A549 (cell line): ENCODE data around the gene MTO1. TPM values are rescaled to one million over a fixed set of nuclear protein-coding genes. Genes with fewer than 3 reads are reported as not detected.
A peak's percentile ranks its signal among the peaks of the same experiment; 100 is the strongest.

ENCODE experiments used
- BHLHE40 ChIP-seq: IDR thresholded peaks from 2 replicates; pipeline ENCODE4 v1.6.1; 2012; ENCODE audit warnings: low read depth, low read length, inconsistent platforms
- CBX2 ChIP-seq: fragments of 200-600 bp; sonication (generic); IDR thresholded peaks from 2 replicates; pipeline ENCODE4 v1.6.1; 2016; ENCODE audit warnings: low read depth, mild to moderate bottlenecking, borderline replicate concordance
- CHD2 ChIP-seq: fragments of 150-350 bp; IDR thresholded peaks from 2 replicates; pipeline ENCODE4 v1.6.1; 2014; ENCODE audit warnings: low read length; ENCODE audit not compliant: partially characterized antibody
- CHD4 ChIP-seq: fragments of 200-600 bp; sonication (generic); IDR thresholded peaks from 2 replicates; pipeline ENCODE4 v1.6.1; 2016; ENCODE audit warnings: antibody characterized with exemption, mild to moderate bottlenecking, borderline replicate concordance
- EHMT2 ChIP-seq: fragments of 200-600 bp; sonication (generic); IDR thresholded peaks from 2 replicates; pipeline ENCODE4 v1.6.1; 2016; ENCODE audit warnings: antibody characterized with exemption, low read depth, mild to moderate bottlenecking, moderate library complexity
- EP300 ChIP-seq, 2 experiments: fragments of >200 bp; sonication (Bioruptor Twin); formaldehyde crosslinking; IDR thresholded peaks; 2 replicates in 1 of 2; 3 replicates in 1 of 2; pipeline ENCODE4 v1.6.1; 2016 to 2017
- FOXS1 ChIP-seq: fragments of 250-450 bp; sonication (Bioruptor Pico); IDR thresholded peaks from 2 replicates; pipeline ENCODE4 v1.5.0; 2020; ENCODE audit warnings: mild to moderate bottlenecking, moderate library complexity
- HOXA7 ChIP-seq: fragments of 250-450 bp; sonication (Bioruptor Pico); IDR thresholded peaks from 2 replicates; pipeline ENCODE4 v1.5.0; 2020; ENCODE audit warnings: mild to moderate bottlenecking, moderate library complexity
- HOXB13 ChIP-seq: fragments of 250-450 bp; sonication (Bioruptor Pico); IDR thresholded peaks from 2 replicates; pipeline ENCODE4 v1.5.0; 2020; ENCODE audit warnings: low read depth, mild to moderate bottlenecking, moderate library complexity
- JUN ChIP-seq, 2 experiments: fragments of >200 bp; sonication (Bioruptor Twin); formaldehyde crosslinking; IDR thresholded peaks; 2 replicates in 1 of 2; 3 replicates in 1 of 2; pipeline ENCODE4 v1.6.1; 2016 to 2017
- KDM1A ChIP-seq: fragments of 200-600 bp; sonication (generic); IDR thresholded peaks from 2 replicates; pipeline ENCODE4 v1.6.1; 2016; ENCODE audit warnings: low read depth, mild to moderate bottlenecking
- MAX ChIP-seq: IDR thresholded peaks from 2 replicates; pipeline ENCODE4 v1.6.1; 2012
- POLR2A ChIP-seq: IDR thresholded peaks from 2 replicates; pipeline ENCODE4 v1.6.1; 2012; ENCODE audit warnings: mild to moderate bottlenecking, low read length
- RARB ChIP-seq: fragments of 250-450 bp; sonication (Bioruptor Pico); IDR thresholded peaks from 2 replicates; pipeline ENCODE4 v1.8.0; 2021; ENCODE audit warnings: mild to moderate bottlenecking, moderate library complexity
- USF2 ChIP-seq: fragments of 450-650 bp; IDR thresholded peaks from 2 replicates; pipeline ENCODE4 v1.6.1; 2014; ENCODE audit warnings: antibody characterized with exemption
- ZC3H11A ChIP-seq: fragments of 450-650 bp; IDR thresholded peaks from 2 replicates; pipeline ENCODE4 v1.6.1; 2014; ENCODE audit warnings: antibody characterized with exemption, mild to moderate bottlenecking
- polyA plus RNA-seq, 4 experiments: library from polyadenylated mRNA; depleted of rRNA in 3 of 4; stranded (reverse); fragments of >200 nt; fragmentation: RNase III in 1 of 4; extraction: RNeasy Plus Mini Kit Qiagen cat#74134 plus additional on column Dnase treatment in 1 of 4; gene quantifications; 2 replicates in 3 of 4; 3 replicates in 1 of 4; pipeline ENCODE4 v1.2.3, GENCODE V29; 2011 to 2017
- TF ChIP-seq, protein P1 (sequence below): fragments of 250-450 bp; sonication (Bioruptor Pico); IDR thresholded peaks from 2 replicates; pipeline ENCODE4 v1.5.0; 2020; ENCODE audit warnings: low read depth, mild to moderate bottlenecking, moderate library complexity
- TF ChIP-seq, protein P2 (sequence below): fragments of >200 bp; sonication (Bioruptor Twin); formaldehyde crosslinking; IDR thresholded peaks from 3 replicates; pipeline ENCODE4 v1.6.1; 2016
- TF ChIP-seq, protein P3 (sequence below): fragments of >200 bp; sonication (Bioruptor Twin); formaldehyde crosslinking; IDR thresholded peaks from 3 replicates; pipeline ENCODE4 v1.5.1; 2016
- TF ChIP-seq, protein P4 (sequence below): fragments of 250-450 bp; sonication (Bioruptor Pico); IDR thresholded peaks from 2 replicates; pipeline ENCODE4 v1.5.0; 2021; ENCODE audit warnings: mild to moderate bottlenecking, moderate library complexity, borderline replicate concordance
- TF ChIP-seq, protein P5 (sequence below): fragments of >200 bp; sonication (Bioruptor Twin); formaldehyde crosslinking; IDR thresholded peaks from 2 replicates; pipeline ENCODE4 v1.6.1; 2016

The MTO1 gene
- polyA plus RNA-seq, 2 of the 4 experiments (the other 2 are of a cell fraction) = 12.8 to 19.9 TPM

GRCh38 chr6:73523434-73524123 lies 62.0 kb downstream of the MTO1 start (continued):
- TF ChIP-seq, protein P1, sequence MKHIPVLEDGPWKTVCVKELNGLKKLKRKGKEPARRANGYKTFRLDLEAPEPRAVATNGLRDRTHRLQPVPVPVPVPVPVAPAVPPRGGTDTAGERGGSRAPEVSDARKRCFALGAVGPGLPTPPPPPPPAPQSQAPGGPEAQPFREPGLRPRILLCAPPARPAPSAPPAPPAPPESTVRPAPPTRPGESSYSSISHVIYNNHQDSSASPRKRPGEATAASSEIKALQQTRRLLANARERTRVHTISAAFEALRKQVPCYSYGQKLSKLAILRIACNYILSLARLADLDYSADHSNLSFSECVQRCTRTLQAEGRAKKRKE (CRISPR knock-in tag) = no peak
- no peak for TF ChIP-seq KDM1A
- TF ChIP-seq EHMT2 = no peak
- TF ChIP-seq, protein P2, sequence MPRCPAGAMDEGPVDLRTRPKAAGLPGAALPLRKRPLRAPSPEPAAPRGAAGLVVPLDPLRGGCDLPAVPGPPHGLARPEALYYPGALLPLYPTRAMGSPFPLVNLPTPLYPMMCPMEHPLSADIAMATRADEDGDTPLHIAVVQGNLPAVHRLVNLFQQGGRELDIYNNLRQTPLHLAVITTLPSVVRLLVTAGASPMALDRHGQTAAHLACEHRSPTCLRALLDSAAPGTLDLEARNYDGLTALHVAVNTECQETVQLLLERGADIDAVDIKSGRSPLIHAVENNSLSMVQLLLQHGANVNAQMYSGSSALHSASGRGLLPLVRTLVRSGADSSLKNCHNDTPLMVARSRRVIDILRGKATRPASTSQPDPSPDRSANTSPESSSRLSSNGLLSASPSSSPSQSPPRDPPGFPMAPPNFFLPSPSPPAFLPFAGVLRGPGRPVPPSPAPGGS = 0 out of 3 replicates have a peak, but pooled peaks have one; percentile 24
- no peak for TF ChIP-seq CHD4
- peak; percentile 56 for TF ChIP-seq POLR2A
- TF ChIP-seq, protein P3, sequence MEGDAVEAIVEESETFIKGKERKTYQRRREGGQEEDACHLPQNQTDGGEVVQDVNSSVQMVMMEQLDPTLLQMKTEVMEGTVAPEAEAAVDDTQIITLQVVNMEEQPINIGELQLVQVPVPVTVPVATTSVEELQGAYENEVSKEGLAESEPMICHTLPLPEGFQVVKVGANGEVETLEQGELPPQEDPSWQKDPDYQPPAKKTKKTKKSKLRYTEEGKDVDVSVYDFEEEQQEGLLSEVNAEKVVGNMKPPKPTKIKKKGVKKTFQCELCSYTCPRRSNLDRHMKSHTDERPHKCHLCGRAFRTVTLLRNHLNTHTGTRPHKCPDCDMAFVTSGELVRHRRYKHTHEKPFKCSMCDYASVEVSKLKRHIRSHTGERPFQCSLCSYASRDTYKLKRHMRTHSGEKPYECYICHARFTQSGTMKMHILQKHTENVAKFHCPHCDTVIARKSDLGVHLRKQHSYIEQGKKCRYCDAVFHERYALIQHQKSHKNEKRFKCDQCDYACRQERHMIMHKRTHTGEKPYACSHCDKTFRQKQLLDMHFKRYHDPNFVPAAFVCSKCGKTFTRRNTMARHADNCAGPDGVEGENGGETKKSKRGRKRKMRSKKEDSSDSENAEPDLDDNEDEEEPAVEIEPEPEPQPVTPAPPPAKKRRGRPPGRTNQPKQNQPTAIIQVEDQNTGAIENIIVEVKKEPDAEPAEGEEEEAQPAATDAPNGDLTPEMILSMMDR = no peak
- no peak for TF ChIP-seq HOXB13 (CRISPR knock-in tag)
- TF ChIP-seq FOXS1 = no peak
- no peak for TF ChIP-seq CBX2
- TF ChIP-seq CHD2 = no peak
- peak; percentile 68 to 82; a peak in 2 of 5 replicates for TF ChIP-seq JUN (IDR thresholded peaks at IDR 0.05)
- TF ChIP-seq RARB (CRISPR knock-in tag) = no peak
- TF ChIP-seq HOXA7 (CRISPR knock-in tag) = no peak
- TF ChIP-seq, protein P4, sequence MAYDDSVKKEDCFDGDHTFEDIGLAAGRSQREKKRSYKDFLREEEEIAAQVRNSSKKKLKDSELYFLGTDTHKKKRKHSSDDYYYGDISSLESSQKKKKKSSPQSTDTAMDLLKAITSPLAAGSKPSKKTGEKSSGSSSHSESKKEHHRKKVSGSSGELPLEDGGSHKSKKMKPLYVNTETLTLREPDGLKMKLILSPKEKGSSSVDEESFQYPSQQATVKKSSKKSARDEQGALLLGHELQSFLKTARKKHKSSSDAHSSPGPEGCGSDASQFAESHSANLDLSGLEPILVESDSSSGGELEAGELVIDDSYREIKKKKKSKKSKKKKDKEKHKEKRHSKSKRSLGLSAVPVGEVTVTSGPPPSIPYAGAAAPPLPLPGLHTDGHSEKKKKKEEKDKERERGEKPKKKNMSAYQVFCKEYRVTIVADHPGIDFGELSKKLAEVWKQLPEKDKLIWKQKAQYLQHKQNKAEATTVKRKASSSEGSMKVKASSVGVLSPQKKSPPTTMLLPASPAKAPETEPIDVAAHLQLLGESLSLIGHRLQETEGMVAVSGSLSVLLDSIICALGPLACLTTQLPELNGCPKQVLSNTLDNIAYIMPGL (CRISPR knock-in tag) = no peak
- TF ChIP-seq BHLHE40 = peak; percentile 44; the same call in 1 of the 2 replicates
- TF ChIP-seq MAX = peak; percentile 85; the same call in 1 of the 2 replicates
- TF ChIP-seq ZC3H11A = no peak
- no peak for TF ChIP-seq EP300 (IDR thresholded peaks at IDR 0.05)
- peak; percentile 52; the same call in 1 of the 2 replicates for TF ChIP-seq USF2
- TF ChIP-seq, protein P5, sequence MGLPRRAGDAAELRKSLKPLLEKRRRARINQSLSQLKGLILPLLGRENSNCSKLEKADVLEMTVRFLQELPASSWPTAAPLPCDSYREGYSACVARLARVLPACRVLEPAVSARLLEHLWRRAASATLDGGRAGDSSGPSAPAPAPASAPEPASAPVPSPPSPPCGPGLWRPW = no peak
